Smooth muscle cell (in vitro differentiated cells): ENCODE data around the gene L3MBTL2. TPM values are rescaled to one million over a fixed set of nuclear protein-coding genes. Genes with fewer than 3 reads are reported as not detected.

Source experiments
- DNase-seq: peaks from one replicate; lab custom pipeline; 2025; ENCODE audit not compliant: unreplicated experiment; lab: John Stamatoyannopoulos, UW
- H2AFZ ChIP-seq: fragments of 200-600 bp; sonication (generic); 2 replicates; pipeline ENCODE4 v1.6.0; 2016; ENCODE audit warnings: antibody characterized with exemption, low read depth, mild to moderate bottlenecking
- H3F3A ChIP-seq: fragments of 200-600 bp; sonication (generic); 2 replicates; pipeline ENCODE4 v1.6.0; 2017; ENCODE audit warnings: antibody characterized with exemption, low read depth
- H3K27ac ChIP-seq: fragments of 200-600 bp; sonication (generic); 2 replicates; pipeline ENCODE4 v1.5.1; 2016; ENCODE audit warnings: low read depth, mild to moderate bottlenecking
- H3K27me3 ChIP-seq: fragments of 200-600 bp; sonication (generic); 2 replicates; pipeline ENCODE4 v1.6.1; 2016; ENCODE audit warnings: low read depth, mild to moderate bottlenecking
- H3K36me3 ChIP-seq: fragments of 200-600 bp; sonication (generic); 2 replicates; pipeline ENCODE4 v1.5.1; 2016; ENCODE audit warnings: low read depth
- H3K4me1 ChIP-seq: fragments of 200-600 bp; sonication (generic); 2 replicates; pipeline ENCODE4 v1.5.1; 2016; ENCODE audit warnings: low read depth
- H3K4me2 ChIP-seq: fragments of 200-600 bp; sonication (generic); 2 replicates; pipeline ENCODE4 v1.6.0; 2016; ENCODE audit warnings: mild to moderate bottlenecking
- H3K4me3 ChIP-seq: fragments of 200-600 bp; sonication (generic); 2 replicates; pipeline ENCODE4 v1.5.1; 2016; ENCODE audit warnings: mild to moderate bottlenecking
- H3K79me2 ChIP-seq: fragments of 200-600 bp; sonication (generic); 2 replicates; pipeline ENCODE4 v1.6.0; 2016; ENCODE audit warnings: low read depth, mild to moderate bottlenecking
- H3K9ac ChIP-seq: fragments of 200-600 bp; sonication (generic); 2 replicates; pipeline ENCODE4 v1.6.0; 2016; ENCODE audit warnings: low read depth
- H3K9me3 ChIP-seq: fragments of 200-600 bp; sonication (generic); replicated peaks from 2 replicates; pipeline ENCODE4 v1.5.1; 2016; ENCODE audit warnings: low read depth
- H4K20me1 ChIP-seq: fragments of 200-600 bp; sonication (generic); 2 replicates; pipeline ENCODE4 v1.6.0; 2016; ENCODE audit warnings: low read depth
- CTCF ChIP-seq: fragments of 200-600 bp; sonication (generic); IDR thresholded peaks from 2 replicates; pipeline ENCODE4 v1.5.1; 2017; ENCODE audit warnings: borderline replicate concordance, mild to moderate bottlenecking, antibody characterized with exemption; ENCODE audit not compliant: insufficient read depth, poor library complexity, severe bottlenecking
- WGBS: methylation state at CpG from one replicate; pipeline ENCODE4 v1.1.7; 2016; ENCODE audit warnings: low lambda C conversion rate; 5-methylcytosine and 5-hydroxymethylcytosine counted together
- polyA plus RNA-seq: library from polyadenylated mRNA; unstranded; fragments of >200 nt; fragmentation: Nextera tagmentation; extraction: Ambion mirVana; gene quantifications from 2 replicates; pipeline ENCODE4 v1.2.1, GENCODE V29; 2016
- total RNA-seq: library from RNA; depleted of rRNA; stranded (reverse); fragments of >200 nt; gene quantifications from 2 replicates; pipeline ENCODE4 v1.2.3, GENCODE V29; 2014

L3MBTL2 gene
- total and polyA plus RNA-seq, 2 experiments from 2014 or later, result 10.7 to 15.5 TPM

- H3K79me2 ChIP-seq, result no peaks in the 10 kb centered on the region
- H3K27ac ChIP-seq, result no peak overlapping the region
- no peaks in the 10 kb centered on the region for H3F3A ChIP-seq
- H3K36me3 ChIP-seq, result no peaks in the 10 kb centered on the region
- WGBS, result 93% methylated on average over 32 of the region's 32 CpGs
- no peak for TF ChIP-seq CTCF
- no peak overlapping the region for H3K4me3 ChIP-seq
- no peak for DNase-seq
- H3K27me3 ChIP-seq, result no peaks in the 10 kb centered on the region
- no peaks in the 10 kb centered on the region for H4K20me1 ChIP-seq
- no peak overlapping the region for H2AFZ ChIP-seq
- H3K4me2 ChIP-seq, result no peak overlapping the region
- no peak overlapping the region for H3K9ac ChIP-seq
- no peaks in the 10 kb centered on the region for H3K9me3 ChIP-seq
- no peaks in the 10 kb centered on the region for H3K4me1 ChIP-seq
Measured at GRCh38 chr22:41238570-41239442, 33.7 kb downstream of the L3MBTL2 start.

DNA sequence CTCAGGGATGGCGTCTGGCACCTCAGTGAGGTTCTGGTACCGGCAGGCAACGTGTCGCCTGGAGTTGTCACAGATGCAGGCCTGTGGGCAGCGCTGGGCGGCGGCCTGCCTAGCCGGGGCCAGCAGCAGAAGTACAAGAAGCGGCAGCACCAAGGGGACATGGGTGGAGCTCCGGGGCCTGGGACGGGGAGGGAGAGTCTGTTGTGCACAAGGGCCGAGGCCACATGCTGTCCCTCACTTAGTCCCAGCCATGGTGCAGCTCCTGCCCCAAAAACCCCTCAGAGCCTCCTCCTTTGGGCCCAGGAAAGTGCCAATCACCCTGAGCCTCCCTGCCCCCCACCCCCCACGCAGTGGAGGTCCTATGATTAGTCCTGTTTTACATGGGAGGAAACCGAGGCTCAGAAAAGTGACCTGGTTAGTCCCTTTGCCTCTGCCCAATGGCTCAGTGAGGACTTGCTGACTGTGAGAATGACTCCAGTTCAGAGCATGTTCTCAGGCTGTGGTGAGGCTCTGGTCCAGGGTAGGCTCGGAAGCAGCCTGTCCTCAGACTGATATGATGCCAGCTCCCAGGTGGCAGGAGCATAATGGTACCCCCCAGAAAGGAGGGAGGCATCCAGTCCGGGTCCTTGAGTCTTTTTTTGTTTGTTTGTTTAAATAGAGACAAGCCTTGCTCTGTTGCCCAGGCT is 34.5 kb downstream of the L3MBTL2 start:
- DNase-seq, result no peak
- H3K9ac ChIP-seq, result no peak overlapping the region

DNA sequence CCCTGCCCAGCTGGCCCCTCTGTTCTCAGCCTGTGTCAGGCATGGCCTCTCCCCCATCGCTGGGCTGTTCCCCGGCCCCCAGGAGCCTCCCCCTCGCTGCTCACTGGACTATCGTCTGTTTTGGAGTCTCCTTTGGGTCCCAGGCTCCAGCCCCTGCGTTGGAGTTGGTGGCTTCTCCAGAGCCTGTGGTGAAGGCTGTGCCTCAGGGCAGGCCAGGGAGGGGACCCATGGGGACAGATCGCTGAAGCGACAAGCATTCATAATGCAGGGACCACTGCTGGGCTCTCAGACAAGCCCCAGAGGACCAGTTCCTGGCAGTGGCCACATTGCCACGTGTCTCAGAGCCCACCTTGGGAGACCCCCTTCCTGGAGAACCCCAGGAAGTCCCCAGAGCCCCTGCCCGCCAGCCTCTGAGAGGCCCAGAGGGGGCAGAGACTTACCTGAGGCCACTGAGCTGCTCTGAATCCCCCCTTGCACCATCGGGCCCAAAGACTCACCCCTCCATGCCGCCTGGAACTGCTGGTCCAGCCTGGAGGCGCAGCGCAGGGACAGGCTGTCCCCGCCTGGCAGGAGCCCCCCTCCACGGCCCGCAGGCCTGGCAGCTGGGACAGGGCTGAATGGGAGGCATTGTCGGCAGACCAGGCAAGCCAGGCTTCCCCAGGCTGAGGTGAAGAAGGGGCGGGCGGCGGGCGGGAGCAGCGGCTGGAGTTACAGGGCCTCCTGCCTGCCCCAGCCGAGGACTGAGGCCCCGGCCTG is 35.4 kb downstream of the L3MBTL2 start, which contains the start of gene CHADL:
Gene CHADL, minus strand, starts transcription at position 555 of the 756 bp plus-strand sequence. Its CDS starts 50 bp downstream, at position 505.
- TF ChIP-seq CTCF, result no peak
- Histone ChIP-seq H3K9me3 (no peaks in the 10 kb centered on the region), H4K20me1 (no peaks in the 10 kb centered on the region), H3K27me3 (no peaks in the 10 kb centered on the region), H3K27ac (no peak within 1 kb of the TSS), H3K36me3 (no peaks in the 10 kb centered on the region), H3K79me2 (no peaks in the 10 kb centered on the region), H3K9ac (no peak within 1 kb of the TSS), H3K4me3 (no peak within 1 kb of the TSS), H3F3A (no peaks in the 10 kb centered on the region), H3K4me2 (no peak within 1 kb of the TSS), H3K4me1 (no peaks in the 10 kb centered on the region), H2AFZ (no peak within 1 kb of the TSS)
- DNase-seq, result no peak
- WGBS, result 82% methylated on average over 23 of the region's 24 CpGs

More for the DNA sequence above, 34.5 kb downstream of the L3MBTL2 start:
- no peak overlapping the region for H3K4me3 ChIP-seq
- no peaks in the 10 kb centered on the region for H3K36me3 ChIP-seq
- WGBS, result 94% methylated on average over 13 of the region's 16 CpGs
- no peaks in the 10 kb centered on the region for H4K20me1 ChIP-seq
- no peaks in the 10 kb centered on the region for H3K4me1 ChIP-seq
- H3K79me2 ChIP-seq, result no peaks in the 10 kb centered on the region
- no peak overlapping the region for H3K4me2 ChIP-seq
- H3K27me3 ChIP-seq, result no peaks in the 10 kb centered on the region
- no peak for TF ChIP-seq CTCF
- no peaks in the 10 kb centered on the region for H3K9me3 ChIP-seq
- no peak overlapping the region for H2AFZ ChIP-seq
- no peaks in the 10 kb centered on the region for H3F3A ChIP-seq
- H3K27ac ChIP-seq, result no peak overlapping the region
